HG03095 (cell line): ENCODE data around the gene SEMA4B.
"Not testable (repeated sequence)": the region's sequence is repeated elsewhere in the genome, so short reads cannot be mapped to it uniquely, and the experiment has no call there.

Experiments
- ATAC-seq: cut with Tn5 transposase; IDR thresholded peaks from one replicate; pipeline ENCODE4 v1.9.1; 2021; ENCODE audit warnings: moderate library complexity; ENCODE audit not compliant: unreplicated experiment

The SEMA4B gene

DNA sequence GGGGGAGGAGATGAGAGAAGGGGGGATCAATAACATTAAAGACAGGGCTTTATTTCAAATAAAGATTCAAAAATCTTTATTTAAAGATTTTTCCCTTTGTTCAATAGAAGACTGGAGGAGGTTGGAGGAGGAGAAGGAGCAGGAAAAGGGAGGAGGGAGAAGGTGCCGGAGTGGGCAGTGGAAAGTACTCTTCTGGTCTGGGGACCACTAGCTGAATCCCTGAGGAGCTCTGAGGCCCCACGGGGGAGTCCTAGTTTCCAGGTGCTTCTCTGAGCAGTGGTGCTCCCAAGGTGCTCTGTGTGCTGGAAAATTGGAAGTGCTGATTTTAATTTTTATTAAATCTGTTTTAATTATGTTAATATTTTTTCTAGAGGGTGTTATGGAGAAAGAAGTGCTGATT, 19.4 kb upstream of the SEMA4B start:
- ATAC-seq = no peak

- peak; percentile 59 for ATAC-seq
Measured at GRCh38 chr15:90184119-90184785, 16.9 kb upstream of the SEMA4B start.

DNA sequence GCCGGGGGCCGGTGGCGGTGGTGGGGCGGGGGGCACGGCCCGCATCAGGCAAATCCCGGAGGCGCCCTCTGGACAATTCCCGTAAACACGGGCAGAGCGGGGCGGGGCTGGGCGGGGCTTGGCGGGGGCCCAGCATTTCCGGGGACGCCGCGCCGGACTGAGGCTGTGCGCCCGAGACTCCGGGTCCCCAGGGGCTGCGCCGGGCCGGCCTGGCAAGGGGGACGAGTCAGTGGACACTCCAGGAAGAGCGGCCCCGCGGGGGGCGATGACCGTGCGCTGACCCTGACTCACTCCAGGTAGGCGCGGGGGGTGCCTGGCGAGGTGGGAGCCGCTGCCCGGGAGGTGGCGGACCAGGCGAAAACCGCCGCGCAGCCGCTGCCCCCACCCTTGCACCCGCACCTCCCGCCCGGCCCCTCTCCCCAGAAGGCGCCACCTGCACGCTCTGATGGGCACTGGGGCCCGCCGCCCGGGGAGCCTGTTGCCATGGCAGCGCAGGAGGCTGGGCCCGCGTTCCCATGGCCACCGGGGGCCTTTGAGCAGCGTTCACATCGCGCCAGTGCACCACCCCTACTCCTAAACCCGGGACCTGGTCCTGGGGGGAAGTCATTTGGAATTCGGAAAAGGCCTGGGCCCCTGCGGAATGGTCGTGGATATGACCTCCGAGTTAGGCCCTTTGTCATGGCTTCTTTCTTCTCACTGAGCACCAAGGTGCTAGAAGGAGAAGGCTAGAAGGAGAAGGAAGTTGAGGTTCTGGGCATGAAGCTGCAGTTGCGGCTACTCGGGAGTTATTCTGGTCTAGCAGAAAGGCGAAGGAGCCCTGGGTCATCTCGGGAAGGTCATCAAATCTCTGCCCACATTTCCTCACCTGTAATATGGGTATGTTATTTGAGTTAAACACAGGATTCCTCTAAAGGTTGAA, 16.1 kb upstream of the SEMA4B start:
- ATAC-seq = peak; percentile 50

- no peak for ATAC-seq
Measured at GRCh38 chr15:90187257-90187868, 13.8 kb upstream of the SEMA4B start.

GRCh38 chr15:90188065-90188464, 13.1 kb upstream of the SEMA4B start:
- not testable (repeated sequence) for ATAC-seq

DNA sequence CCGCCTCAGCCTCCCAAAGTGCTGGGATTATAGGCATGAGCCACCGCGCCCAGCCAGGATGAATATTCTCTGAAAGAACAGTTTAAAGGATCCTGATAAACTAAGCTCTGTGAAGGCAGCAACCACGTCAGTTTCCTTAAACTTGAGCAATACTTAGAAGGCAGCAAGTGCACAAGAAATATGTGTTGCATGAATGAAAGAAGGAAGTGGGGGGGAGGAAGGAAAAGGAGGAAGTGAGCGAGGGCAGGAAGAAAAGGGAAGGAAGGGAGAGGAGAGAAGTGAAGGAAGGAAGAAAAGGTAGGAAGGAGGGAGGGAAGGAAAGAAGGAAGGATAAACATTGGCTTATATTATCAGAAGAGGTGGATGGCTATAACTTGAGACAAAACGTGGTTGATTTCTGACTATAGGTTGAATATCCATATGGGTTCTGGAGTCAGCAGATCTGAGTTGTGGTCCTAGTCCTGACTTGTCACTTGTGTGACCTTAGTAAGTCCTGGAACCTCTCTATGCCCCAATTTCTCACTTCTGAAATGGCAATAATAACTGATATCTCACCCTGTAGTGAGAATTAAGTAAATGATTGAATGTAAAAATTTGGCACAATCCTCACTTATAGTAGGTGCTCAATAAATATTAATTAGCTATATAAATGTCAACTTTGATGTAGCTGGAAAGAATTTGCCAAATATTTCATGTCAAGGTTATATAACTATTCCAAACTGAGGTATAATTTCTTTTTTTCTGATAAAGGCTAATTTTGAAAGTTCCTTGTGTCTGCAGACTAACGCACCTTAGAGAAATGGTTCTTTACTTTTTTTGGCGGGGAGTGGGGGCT, 12.0 kb upstream of the SEMA4B start:
- ATAC-seq = no peak

DNA sequence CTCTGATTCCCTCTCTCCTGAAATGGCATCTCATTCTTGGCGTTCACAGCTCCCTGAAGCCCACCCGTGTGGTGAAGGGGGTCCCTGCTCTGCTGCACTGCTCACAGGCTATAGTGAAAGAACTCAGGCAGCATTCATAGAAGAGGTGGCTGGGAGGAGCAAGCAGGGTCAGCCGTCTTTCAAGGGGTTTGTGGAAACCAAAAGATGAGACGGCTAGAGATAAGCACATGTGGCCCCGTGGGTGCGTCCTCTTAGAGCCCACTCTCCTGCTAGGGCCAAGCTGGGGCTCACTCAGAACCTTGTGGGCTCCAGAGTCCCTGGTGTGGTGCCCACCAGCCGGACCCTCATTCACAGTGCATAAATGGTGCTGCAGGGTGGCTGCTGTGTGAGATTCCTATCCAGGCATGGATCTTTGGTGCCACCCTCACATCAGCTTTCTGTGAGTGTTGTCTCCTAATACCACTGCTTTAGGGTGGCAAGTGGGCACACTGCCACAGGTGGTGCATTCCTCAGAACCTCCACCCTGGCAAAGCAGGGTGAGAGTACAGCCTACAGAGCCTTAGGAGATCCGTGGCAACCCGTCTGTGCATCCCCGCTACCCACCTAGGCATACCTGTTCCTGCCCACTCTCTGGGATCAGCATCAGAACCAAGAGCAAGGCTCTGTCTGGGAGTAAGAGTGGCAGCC, 11.2 kb upstream of the SEMA4B start:
- no peak for ATAC-seq

- peak; percentile 56 for ATAC-seq
Measured at GRCh38 chr15:90190606-90191343, 10.4 kb upstream of the SEMA4B start.

- ATAC-seq = peak; percentile 17
Measured at GRCh38 chr15:90191344-90191687, 9.8 kb upstream of the SEMA4B start.

GRCh38 chr15:90191794-90192509, 9.2 kb upstream of the SEMA4B start:
- peak; percentile 47 for ATAC-seq

DNA sequence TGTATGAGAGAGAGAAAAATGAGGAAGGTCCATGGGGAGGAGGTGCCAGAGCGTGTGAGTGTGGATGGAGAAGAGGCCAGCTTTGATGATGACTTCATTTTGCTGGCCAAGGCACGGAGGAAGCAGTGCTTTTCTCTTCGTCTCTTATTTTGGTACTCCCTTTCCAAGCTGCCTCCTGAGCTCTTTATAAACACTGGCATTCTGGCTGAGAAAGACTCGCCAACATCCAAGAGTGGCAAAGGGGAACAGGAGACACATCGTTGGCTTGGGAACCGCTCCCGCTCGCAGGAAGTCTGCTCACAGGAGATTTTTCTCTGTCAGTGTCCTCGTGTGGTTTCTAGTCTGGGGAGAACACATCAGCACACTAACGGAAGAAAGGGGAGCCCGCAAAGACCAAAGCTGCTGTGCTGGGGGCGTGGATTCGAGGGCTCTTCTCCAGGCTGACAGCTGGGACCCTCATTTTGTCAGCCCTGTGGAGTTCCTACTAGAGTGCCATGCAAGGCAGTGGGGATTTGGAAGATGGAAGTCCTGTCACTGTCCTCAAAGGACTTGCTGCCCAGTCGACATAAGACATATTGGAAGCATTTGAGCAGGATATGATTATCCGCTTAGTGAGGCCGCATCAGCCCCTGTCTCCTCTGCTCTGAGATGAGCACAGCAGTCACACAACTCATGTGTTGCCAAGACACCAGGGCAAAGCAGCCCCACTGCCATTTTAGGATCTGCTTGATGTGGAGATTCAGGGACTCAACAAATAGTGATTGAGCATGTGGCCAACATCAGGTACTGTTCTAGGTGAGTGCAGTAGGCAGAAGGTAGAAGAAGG, 8.0 kb upstream of the SEMA4B start:
- ATAC-seq = no peak

DNA sequence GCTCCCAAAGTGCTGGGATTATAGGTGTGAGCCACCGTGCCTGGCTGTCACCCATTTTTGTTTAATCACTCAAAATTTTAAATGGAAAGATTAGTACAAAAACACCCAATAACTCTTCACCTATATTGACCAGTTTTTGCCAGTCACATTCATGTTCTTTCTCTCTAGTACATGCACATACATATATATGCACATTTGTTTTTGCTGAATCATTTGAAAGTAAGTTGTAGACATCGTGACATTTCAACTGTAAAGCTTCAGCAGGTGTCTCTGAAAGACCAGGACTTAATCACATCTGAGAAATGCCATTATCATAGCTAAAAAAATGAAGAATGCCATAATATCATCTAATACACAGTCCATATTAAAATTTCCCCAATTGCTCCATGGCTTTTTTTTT, 6.5 kb upstream of the SEMA4B start:
- ATAC-seq = no peak

DNA sequence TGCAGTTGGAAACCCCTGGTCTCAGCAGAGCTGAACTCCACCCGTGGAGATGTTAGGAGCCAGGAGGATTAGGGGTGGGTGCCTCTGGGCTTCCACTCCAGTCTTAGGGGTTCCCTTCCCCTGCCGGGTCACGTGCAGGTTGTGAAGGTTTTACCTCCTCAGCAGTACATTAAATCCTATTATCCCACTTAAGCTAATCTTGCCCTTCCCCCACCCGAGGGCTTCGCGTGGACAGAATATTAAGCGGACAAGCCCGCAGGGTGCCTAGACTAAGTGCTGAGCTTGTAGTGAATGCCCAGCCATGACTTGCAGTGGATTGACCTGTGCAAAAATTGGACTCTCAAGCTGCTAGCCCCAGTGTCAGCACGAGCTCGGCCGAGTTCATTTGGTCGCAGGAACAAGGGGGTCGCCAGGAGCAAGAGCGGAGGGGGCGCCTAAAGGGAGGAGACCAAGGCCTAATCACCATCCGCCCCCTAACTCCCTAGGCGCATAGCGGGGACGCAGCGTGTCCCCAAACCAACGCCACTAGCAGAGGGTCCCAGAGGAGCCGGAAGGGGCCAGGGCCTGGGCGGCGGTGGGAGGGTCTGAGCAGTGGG, 498 bp upstream of the SEMA4B start:
- ATAC-seq = peak; percentile 10

GRCh38 chr15:90201944-90202375, 830 bp downstream of the SEMA4B start:
- no peak for ATAC-seq

DNA sequence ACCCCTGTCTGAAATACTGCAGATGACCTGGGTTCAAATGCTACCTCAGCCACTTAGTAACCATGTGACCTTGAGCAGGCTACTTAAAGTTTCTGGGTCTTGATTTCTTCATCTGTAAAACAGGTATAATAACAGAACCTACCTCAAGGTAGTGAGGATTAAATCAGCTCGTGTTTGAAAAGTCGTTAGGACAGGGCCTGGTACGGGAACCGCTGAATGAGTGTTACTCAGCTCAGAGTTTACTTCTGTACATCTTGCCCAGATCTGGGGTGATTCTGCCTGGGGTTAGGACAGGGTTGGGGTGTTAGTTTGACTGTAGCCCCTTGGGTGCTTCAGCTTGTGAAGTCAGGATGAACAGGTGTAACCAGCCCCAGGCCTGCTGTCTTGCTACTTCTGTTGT, 1.8 kb downstream of the SEMA4B start:
- ATAC-seq = no peak

- no peak for ATAC-seq
Measured at GRCh38 chr15:90203473-90203872, 2.3 kb downstream of the SEMA4B start.

GRCh38 chr15:90203922-90204321, 2.8 kb downstream of the SEMA4B start:
- ATAC-seq = no peak
